ENCODE measurements around the gene MYRF. TPM values are rescaled to one million over a fixed set of nuclear protein-coding genes. Genes with fewer than 3 reads are reported as not detected.

The MYRF gene
- total and polyA plus RNA-seq, 2 donors (not counting 3 experiments of a cell fraction or from before 2014, with no cell fraction given): 0.82 to 0.98 TPM

DNA sequence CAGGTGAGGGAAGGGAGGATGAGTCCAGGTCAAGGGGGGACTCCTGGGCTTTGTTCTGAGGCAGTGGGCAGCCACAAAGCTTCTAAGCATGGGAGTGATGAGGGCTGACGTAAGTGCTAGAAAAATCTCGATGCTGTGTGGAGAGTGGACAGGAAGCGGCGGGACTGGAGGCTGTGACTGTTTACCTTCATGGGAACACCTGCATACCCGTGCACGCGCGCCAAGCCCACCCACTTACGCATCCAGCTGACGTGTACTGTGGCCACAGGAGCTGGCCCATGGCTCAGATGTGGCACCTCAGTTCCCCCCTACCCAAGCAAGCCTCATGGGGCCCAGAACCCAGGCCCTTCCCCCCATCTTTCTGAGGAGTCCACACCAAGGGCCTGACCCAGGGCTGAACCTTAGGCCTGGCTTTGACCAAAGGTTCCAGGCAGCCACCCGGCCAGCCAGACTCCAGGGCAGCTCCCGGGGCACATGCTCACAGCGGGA lies 14.0 kb downstream of the MYRF start:
- CTCF ChIA-PET: interaction anchor here (1.1 to 5.4 kb wide), 5 partner anchors 9 to 22 kb away, joined by 3 to 29 read pairs (median 4); no protein-coding TSS in a partner anchor
- dilution Hi-C loops (cut with MboI; ENCODE audit: extremely low pct_ligation_motif_present, low sequenced_read_pairs) (no loop called here), intact Hi-C loops (cut with micrococcal nuclease) (no loop called here)
- no peaks in the 10 kb centered on the region for H3K79me2 ChIP-seq (ENCODE audit: control insufficient read depth, insufficient read depth, low read length)
- no peaks in the 10 kb centered on the region for H3K9me1 ChIP-seq (replicated peaks; ENCODE audit: control insufficient read depth, extremely low read depth, insufficient read depth, low read length)
- no peak overlapping the region for H2AFZ ChIP-seq (ENCODE audit: low read depth, low read length)
- no peak for TF ChIP-seq EZH2 (IDR thresholded peaks at IDR 0.05; ENCODE audit: borderline replicate concordance, low read depth, low read length, severe bottlenecking)
- TF ChIP-seq, protein P1, sequence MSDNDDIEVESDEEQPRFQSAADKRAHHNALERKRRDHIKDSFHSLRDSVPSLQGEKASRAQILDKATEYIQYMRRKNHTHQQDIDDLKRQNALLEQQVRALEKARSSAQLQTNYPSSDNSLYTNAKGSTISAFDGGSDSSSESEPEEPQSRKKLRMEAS (IDR thresholded peaks at IDR 0.05; ENCODE audit: insufficient read depth, insufficient read length): no peak
- no peaks in the 10 kb centered on the region for H3K4me1 ChIP-seq (ENCODE audit: control insufficient read depth, extremely low read depth, insufficient read depth, low read length)
- no peak overlapping the region for H3K27ac ChIP-seq (ENCODE audit: insufficient read depth, low read depth, low read length)
- DNase-seq (ENCODE audit: low read depth, low spot score) (no peak), FAIRE-seq (no peak)
- no peaks in the 10 kb centered on the region for H3K9me3 ChIP-seq (replicated peaks; ENCODE audit: control insufficient read depth, insufficient read depth, low read length)
- POLR2A ChIA-PET: no interaction called here
- H3K27me3 ChIP-seq (ENCODE audit: control insufficient read depth in 2 of 2, insufficient read depth in 2 of 2, low read length in 2 of 2): peaks cover 0 to 2% of the 10 kb centered on the region in 2 experiments
- H3K9ac ChIP-seq (replicated peaks; ENCODE audit: extremely low read depth, insufficient read depth, low read length): no peak overlapping the region
- no TSS peak for BruUV-seq (replicated peaks)
- no peaks in the 10 kb centered on the region for H4K20me1 ChIP-seq (replicated peaks; ENCODE audit: control insufficient read depth, extremely low read depth, insufficient read depth, low read length)
- no peak overlapping the region for H3K4me2 ChIP-seq (ENCODE audit: insufficient read depth, low read length)
- H3K4me3 ChIP-seq (replicated peaks in 1 of 3; ENCODE audit: insufficient read depth in 1 of 3, low read depth in 1 of 3, low read length in 3 of 3): no peak overlapping the region
- H3K36me3 ChIP-seq (ENCODE audit: control insufficient read depth in 2 of 2, extremely low read depth in 1 of 2, insufficient read depth in 2 of 2, low read length in 2 of 2): no peaks in the 10 kb centered on the region

DNA sequence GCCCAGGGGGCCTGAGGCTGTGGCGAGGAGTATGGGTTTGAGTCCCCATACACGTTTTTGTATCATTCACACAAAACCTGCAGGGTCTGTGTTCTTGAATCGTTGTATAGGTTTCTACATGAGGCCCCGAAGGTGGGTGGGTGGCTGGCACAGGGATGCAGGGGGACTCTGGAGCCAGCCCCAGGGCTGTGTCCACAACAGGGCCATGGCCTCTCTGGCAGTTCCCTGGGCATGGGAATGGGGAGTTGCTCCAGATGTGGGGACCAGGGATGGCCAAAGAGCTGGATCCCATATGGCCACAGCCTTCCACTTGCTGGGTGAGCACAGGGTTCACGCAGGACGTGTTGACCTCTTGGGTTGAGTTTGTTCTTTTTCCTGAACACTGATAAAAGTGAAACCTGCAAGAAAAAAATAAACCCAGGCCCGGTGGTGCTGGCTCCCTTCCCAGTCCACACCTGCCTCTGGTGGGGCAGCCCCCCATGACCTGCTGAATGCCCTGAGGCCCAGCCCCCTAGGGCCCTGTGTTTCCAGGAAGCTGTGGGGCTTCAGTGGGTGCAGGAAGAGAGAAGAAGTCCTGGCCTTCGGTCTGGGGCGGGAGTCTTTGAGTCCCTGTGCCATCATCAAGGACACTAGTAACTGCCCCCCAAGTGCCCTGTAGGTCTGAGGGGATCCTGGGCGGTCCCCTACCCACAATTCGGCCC lies 16.1 kb downstream of the MYRF start:
- Histone ChIP-seq H3K4me1 (ENCODE audit: control insufficient read depth, extremely low read depth, insufficient read depth, low read length) (peaks cover 6% of the 10 kb centered on the region), H3K27me3 (ENCODE audit: control insufficient read depth in 2 of 2, insufficient read depth in 2 of 2, low read length in 2 of 2) (no peaks in the 10 kb centered on the region), H3K9me3 (replicated peaks; ENCODE audit: control insufficient read depth, insufficient read depth, low read length) (no peaks in the 10 kb centered on the region), H3K79me2 (ENCODE audit: control insufficient read depth, insufficient read depth, low read length) (no peaks in the 10 kb centered on the region), H3K9me1 (replicated peaks; ENCODE audit: control insufficient read depth, extremely low read depth, insufficient read depth, low read length) (no peaks in the 10 kb centered on the region), H3K4me3 (replicated peaks in 1 of 3; ENCODE audit: insufficient read depth in 1 of 3, low read depth in 1 of 3, low read length in 3 of 3) (no peak overlapping the region), H3K4me2 (ENCODE audit: insufficient read depth, low read length) (no peak overlapping the region), H4K20me1 (replicated peaks; ENCODE audit: control insufficient read depth, extremely low read depth, insufficient read depth, low read length) (no peaks in the 10 kb centered on the region), H2AFZ (ENCODE audit: low read depth, low read length) (no peak overlapping the region), H3K9ac (replicated peaks; ENCODE audit: extremely low read depth, insufficient read depth, low read length) (no peak overlapping the region), H3K36me3 (ENCODE audit: control insufficient read depth in 2 of 2, extremely low read depth in 1 of 2, insufficient read depth in 2 of 2, low read length in 2 of 2) (no peaks in the 10 kb centered on the region), H3K27ac (ENCODE audit: insufficient read depth, low read depth, low read length) (no peak overlapping the region)
- no peak for TF ChIP-seq MYC (IDR thresholded peaks at IDR 0.05; ENCODE audit: low read depth, low read length)
- no peak for TF ChIP-seq POLR2AphosphoS5 (IDR thresholded peaks at IDR 0.05; ENCODE audit: insufficient read depth, low read depth, low read length)
- TF ChIP-seq POLR2A (IDR thresholded peaks at IDR 0.05; ENCODE audit: low read depth, low read length): no peak
- no peak for TF ChIP-seq JUN (IDR thresholded peaks at IDR 0.05; ENCODE audit: borderline replicate concordance, insufficient read depth, insufficient read length, low read depth)
- no peak for TF ChIP-seq EZH2 (IDR thresholded peaks at IDR 0.05; ENCODE audit: borderline replicate concordance, low read depth, low read length, severe bottlenecking)
- TF ChIP-seq, protein P1 (IDR thresholded peaks at IDR 0.05; ENCODE audit: insufficient read depth, insufficient read length): no peak
- TF ChIP-seq, protein P2, sequence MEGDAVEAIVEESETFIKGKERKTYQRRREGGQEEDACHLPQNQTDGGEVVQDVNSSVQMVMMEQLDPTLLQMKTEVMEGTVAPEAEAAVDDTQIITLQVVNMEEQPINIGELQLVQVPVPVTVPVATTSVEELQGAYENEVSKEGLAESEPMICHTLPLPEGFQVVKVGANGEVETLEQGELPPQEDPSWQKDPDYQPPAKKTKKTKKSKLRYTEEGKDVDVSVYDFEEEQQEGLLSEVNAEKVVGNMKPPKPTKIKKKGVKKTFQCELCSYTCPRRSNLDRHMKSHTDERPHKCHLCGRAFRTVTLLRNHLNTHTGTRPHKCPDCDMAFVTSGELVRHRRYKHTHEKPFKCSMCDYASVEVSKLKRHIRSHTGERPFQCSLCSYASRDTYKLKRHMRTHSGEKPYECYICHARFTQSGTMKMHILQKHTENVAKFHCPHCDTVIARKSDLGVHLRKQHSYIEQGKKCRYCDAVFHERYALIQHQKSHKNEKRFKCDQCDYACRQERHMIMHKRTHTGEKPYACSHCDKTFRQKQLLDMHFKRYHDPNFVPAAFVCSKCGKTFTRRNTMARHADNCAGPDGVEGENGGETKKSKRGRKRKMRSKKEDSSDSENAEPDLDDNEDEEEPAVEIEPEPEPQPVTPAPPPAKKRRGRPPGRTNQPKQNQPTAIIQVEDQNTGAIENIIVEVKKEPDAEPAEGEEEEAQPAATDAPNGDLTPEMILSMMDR (IDR thresholded peaks at IDR 0.05; ENCODE audit: extremely low read depth in 1 of 2, insufficient read depth in 1 of 2, low read depth in 1 of 2, low read length in 2 of 2): no peak
- TF ChIP-seq FOS (IDR thresholded peaks at IDR 0.05; ENCODE audit: borderline replicate concordance, insufficient read depth, low read length): no peak
- no peak for TF ChIP-seq GATA2 (IDR thresholded peaks at IDR 0.05; ENCODE audit: insufficient read depth, insufficient read length, low read depth, low read length)
- intact Hi-C loops (cut with micrococcal nuclease): no loop called here
- dilution Hi-C loops (cut with MboI; ENCODE audit: extremely low pct_ligation_motif_present, low sequenced_read_pairs): no loop called here
- DNase-seq (ENCODE audit: low read depth, low spot score) (no peak), FAIRE-seq (no peak)
- BruUV-seq (replicated peaks): no TSS peak
- ChIA-PET POLR2A (no interaction called here), CTCF (interaction anchor here (0.7 to 5.4 kb wide), 2 partner anchors 10 to 20 kb away, joined by 4 to 29 read pairs; no protein-coding TSS in a partner anchor)
